ENCODE results near the gene DLGAP3. TPM values are rescaled to one million over a fixed set of nuclear protein-coding genes. Genes with fewer than 3 reads are reported as not detected.

The DLGAP3 gene
- total RNA-seq, 1 donor from 2014 or later: 0.48 TPM

DNA sequence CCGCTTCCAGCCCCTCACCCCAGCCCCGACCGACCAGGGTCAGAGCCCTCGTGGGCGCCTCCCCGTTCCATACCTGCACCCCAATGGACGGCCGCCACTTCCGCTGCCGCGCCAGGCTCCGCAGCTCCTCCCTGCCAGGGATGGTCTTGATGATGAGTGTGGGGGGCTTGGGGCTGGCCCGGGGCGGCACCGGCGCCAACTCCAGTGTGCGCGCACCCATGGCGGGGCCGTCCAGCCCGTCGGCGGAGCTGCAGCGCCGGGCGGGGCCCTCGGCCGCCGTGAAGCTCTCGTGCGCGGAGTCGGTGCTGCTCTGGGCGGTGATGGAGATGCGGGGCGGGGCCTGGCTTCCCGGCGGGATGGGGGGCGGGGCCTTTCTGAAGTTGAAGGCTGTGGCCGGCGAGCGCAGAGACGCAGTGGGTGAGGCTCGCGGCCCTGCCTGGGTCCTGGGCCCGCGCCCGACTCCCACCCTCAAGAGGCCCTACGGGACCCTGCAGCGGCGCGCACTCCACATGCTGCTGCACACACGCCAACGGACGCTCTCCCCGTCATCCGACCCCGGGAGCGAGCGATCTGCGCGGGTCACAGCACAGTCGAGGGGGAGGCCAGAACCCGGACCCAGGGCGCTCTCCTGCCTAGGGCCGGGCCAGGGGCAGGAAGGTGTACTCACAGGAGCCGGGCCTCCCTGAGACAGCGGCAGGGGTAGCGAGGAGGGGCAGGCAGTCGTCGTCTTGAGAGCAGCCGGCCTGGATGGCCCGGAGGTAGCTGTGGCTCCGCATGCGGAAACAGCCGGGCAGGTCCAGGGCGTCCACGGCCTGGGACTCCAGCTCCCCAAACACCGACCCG lies 43.8 kb downstream of the DLGAP3 start:
- intact Hi-C loops (cut with micrococcal nuclease): no loop called here
- peak overlapping the region; percentile 68 for H3K4me3 Mint-ChIP-seq (ENCODE audit: low read depth)
- no peak overlapping the region for H3K27ac Mint-ChIP-seq
- no peaks in the 10 kb centered on the region for H3K36me3 Mint-ChIP-seq (ENCODE audit: low read depth)
- DNase-seq (ENCODE audit: low spot score): peak; percentile 48
- peaks cover 5% of the 10 kb centered on the region for H3K4me1 Mint-ChIP-seq (ENCODE audit: low read depth)
- H3K9me3 Mint-ChIP-seq: no peaks in the 10 kb centered on the region
- H3K27me3 Mint-ChIP-seq (ENCODE audit: low read depth): peaks cover 52% of the 10 kb centered on the region

DNA sequence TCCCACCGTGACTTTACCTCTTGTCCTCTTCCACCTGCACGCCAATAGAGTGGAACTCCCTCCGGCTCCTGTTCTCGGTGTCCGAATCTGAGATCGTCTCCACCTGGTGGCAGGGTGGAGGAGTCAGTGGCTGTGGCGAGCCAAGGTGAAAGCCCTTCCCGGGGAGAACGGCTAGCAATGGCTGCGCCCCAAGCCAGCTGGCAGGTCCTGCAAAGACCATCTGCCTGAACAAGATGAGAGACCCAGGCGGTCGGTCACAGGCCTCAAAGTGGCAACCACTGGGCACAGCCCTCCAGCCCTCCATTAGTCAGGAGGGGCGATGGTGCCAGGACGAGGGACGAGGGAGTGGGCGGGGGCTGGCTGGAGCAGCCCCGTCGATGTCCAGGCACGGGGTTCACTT lies 44.5 kb downstream of the DLGAP3 start:
- Mint-ChIP-seq H3K4me1 (ENCODE audit: low read depth) (peaks cover 5% of the 10 kb centered on the region), H3K27me3 (ENCODE audit: low read depth) (peaks cover 55% of the 10 kb centered on the region)
- intact Hi-C loops (cut with micrococcal nuclease): no loop called here

DNA sequence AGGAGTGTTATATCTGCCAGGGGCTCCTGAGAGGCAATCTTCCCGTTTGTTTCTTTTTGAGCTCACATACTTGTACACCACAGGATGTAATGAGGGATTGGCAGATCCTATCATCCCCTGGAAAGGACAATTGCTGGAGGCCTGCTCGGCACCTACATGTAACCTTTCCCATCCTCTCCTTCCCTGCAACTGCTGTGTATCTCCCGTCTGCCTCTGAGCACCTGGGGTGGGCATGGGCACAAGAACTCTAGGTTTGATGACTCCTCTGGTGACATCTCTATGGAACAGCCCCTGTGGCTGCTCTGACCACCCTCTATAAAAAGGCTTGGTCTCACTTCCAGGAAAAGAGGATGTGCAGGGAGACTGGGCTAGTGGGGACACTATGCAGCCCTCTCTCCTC lies 44.9 kb downstream of the DLGAP3 start:
- no peak for DNase-seq (ENCODE audit: low spot score)
- intact Hi-C loops (cut with micrococcal nuclease): no loop called here
- H3K9me3 Mint-ChIP-seq: no peaks in the 10 kb centered on the region
- H3K4me3 Mint-ChIP-seq (ENCODE audit: low read depth): no peak overlapping the region
- no peak overlapping the region for H3K27ac Mint-ChIP-seq
- H3K27me3 Mint-ChIP-seq (ENCODE audit: low read depth): peaks cover 55% of the 10 kb centered on the region
- peaks cover 5% of the 10 kb centered on the region for H3K4me1 Mint-ChIP-seq (ENCODE audit: low read depth)
- no peaks in the 10 kb centered on the region for H3K36me3 Mint-ChIP-seq (ENCODE audit: low read depth)

More for the DNA sequence above, 44.5 kb downstream of the DLGAP3 start:
- H3K36me3 Mint-ChIP-seq (ENCODE audit: low read depth): no peaks in the 10 kb centered on the region
- no peak overlapping the region for H3K27ac Mint-ChIP-seq
- no peaks in the 10 kb centered on the region for H3K9me3 Mint-ChIP-seq
- DNase-seq (ENCODE audit: low spot score): no peak
- H3K4me3 Mint-ChIP-seq (ENCODE audit: low read depth): peak overlapping the region; percentile 68

DNA sequence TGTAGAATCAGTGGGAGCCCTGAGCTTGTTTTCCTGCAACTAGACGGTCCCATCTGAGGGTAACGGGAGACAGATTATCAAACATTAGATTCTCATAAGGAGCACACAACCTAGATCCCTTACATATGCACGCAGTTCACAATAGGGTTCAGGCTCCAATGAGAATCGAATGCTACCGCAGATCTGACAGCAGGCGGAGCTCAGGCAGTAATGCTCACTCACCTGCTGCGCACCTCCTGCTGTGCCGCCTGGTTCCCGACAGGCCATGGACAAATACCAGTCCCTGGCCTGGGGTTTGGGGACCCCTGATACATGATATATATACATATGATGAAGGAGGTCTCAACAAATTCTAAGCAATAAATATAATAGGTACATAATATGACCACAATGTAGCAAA lies 50.2 kb downstream of the DLGAP3 start:
- Mint-ChIP-seq H3K4me3 (ENCODE audit: low read depth) (no peak overlapping the region), H3K27me3 (ENCODE audit: low read depth) (peaks cover 46% of the 10 kb centered on the region), H3K4me1 (ENCODE audit: low read depth) (no peaks in the 10 kb centered on the region), H3K9me3 (no peaks in the 10 kb centered on the region), H3K27ac (no peak overlapping the region), H3K36me3 (ENCODE audit: low read depth) (no peaks in the 10 kb centered on the region)
- intact Hi-C loops (cut with micrococcal nuclease): no loop called here
- DNase-seq (ENCODE audit: low spot score): no peak

DNA sequence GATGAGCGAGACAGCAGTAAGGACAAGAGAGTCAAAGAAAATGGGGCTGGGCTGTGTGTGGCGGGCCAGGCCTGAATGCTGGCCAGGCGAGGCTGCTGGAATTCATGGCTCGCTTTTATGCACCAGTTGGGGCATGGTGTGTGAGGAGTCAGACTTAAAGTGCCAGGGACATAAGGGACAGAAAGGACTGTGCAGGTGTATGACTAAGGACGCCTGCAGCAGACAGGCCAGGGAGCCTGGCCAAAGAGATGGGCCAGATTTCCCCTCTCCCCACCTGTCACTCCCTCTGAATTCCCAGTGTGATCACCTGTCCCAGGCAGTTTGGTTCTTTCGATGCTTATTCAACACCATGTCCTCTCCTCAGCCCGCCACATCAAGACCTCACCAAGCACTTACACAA lies 53.0 kb downstream of the DLGAP3 start:
- H3K36me3 Mint-ChIP-seq (ENCODE audit: low read depth): no peaks in the 10 kb centered on the region
- no peak for DNase-seq (ENCODE audit: low spot score)
- H3K4me3 Mint-ChIP-seq (ENCODE audit: low read depth): no peak overlapping the region
- peaks cover 55% of the 10 kb centered on the region for H3K27me3 Mint-ChIP-seq (ENCODE audit: low read depth)
- no peaks in the 10 kb centered on the region for H3K9me3 Mint-ChIP-seq
- H3K4me1 Mint-ChIP-seq (ENCODE audit: low read depth): no peaks in the 10 kb centered on the region
- H3K27ac Mint-ChIP-seq: no peak overlapping the region
- intact Hi-C loops (cut with micrococcal nuclease): no loop called here

DNA sequence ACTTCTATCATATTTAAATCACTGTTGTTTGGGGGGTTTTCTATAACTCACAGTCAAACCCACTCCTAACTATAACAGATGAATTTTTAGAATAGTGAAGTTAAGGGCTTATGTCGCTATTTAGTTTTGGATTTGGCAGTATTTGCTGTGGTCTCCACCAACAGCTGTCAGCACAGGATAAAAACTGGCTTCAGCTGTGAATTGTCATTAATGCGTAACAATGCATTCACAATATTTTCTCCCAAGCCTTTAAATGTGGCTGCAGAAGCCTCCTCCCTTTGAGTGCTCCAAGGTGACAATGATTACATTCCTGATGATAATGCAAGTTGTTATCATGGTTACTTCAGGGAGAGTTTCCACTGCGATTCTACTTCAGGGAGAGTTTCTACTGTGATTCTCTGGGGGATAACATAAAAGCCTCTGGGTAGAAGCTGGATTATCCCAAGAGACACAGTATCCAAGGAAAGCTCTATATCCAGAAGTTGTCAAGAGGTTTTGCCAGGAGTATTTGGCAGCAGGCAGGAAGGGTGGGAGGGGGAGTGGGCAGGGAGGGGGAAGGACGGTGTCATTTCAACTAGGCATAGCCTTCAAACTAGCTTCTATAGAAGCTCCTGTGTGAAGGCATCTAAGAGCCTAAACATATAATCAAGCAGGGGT lies 55.0 kb downstream of the DLGAP3 start:
- no peak for DNase-seq (ENCODE audit: low spot score)
- Mint-ChIP-seq H3K4me3 (ENCODE audit: low read depth) (no peak overlapping the region), H3K36me3 (ENCODE audit: low read depth) (no peaks in the 10 kb centered on the region), H3K27ac (no peak overlapping the region), H3K4me1 (ENCODE audit: low read depth) (no peaks in the 10 kb centered on the region), H3K9me3 (no peaks in the 10 kb centered on the region), H3K27me3 (ENCODE audit: low read depth) (peaks cover 52% of the 10 kb centered on the region)
- intact Hi-C loops (cut with micrococcal nuclease): no loop called here

DNA sequence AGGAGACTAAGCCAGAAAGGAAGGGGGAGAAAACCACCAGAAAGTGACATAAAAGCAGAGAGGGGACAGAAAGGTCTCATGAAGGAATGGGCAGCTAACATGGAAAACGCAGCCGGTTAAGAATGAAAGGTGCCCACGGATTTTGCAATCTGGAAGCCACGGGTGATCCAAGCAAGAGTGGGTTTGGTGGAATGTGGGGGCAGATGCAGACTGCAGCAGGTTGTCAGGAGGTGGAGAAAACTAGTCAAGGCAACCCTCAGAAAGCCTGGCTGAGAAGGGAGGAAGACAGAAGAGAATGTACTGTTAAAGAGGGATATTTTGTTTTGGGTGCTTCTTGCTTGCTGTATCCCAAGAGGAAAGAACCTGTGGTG lies 57.3 kb downstream of the DLGAP3 start:
- Mint-ChIP-seq H3K27ac (no peak overlapping the region), H3K4me1 (ENCODE audit: low read depth) (no peaks in the 10 kb centered on the region), H3K4me3 (ENCODE audit: low read depth) (no peak overlapping the region), H3K36me3 (ENCODE audit: low read depth) (no peaks in the 10 kb centered on the region), H3K9me3 (no peaks in the 10 kb centered on the region), H3K27me3 (ENCODE audit: low read depth) (peaks cover 54% of the 10 kb centered on the region)
- no peak for DNase-seq (ENCODE audit: low spot score)
- intact Hi-C loops (cut with micrococcal nuclease): no loop called here

DNA sequence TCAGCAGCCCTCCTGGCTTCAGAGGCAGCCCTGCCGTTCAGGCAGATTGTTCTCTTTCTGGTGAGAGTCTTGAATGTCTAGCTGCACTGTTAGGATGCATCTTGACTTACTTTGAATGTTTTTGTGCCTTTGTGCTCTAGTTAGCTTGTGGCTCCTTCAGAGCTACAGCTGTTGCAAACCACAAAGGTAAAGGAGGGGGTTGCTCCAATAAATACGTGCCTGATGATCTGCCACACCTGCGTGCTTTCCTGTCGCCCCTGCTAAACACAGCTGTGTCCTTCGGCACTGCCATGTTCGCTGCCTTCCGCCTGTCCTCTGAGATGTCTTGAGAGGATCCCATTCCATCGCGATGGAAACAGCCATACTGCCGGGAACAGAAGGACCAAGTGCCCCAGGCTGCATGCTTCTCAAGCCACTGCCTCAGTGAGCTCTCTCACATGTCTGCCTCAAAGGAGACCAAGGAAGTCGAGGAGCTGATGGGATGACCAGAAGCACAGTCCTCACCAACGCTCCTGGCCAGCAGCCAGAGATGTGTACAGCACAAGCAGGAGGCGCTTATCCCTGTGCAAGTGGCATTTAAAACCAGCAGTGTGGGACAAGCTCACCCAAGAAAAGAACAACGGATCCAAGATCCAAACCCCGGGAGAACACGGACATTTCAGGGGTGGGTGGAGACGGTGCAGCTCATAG lies 57.9 kb downstream of the DLGAP3 start:
- peaks cover 48% of the 10 kb centered on the region for H3K27me3 Mint-ChIP-seq (ENCODE audit: low read depth)
- H3K9me3 Mint-ChIP-seq: no peaks in the 10 kb centered on the region
- H3K36me3 Mint-ChIP-seq (ENCODE audit: low read depth): no peaks in the 10 kb centered on the region
- H3K4me1 Mint-ChIP-seq (ENCODE audit: low read depth): no peaks in the 10 kb centered on the region
- DNase-seq (ENCODE audit: low spot score): no peak
- H3K4me3 Mint-ChIP-seq (ENCODE audit: low read depth): no peak overlapping the region
- intact Hi-C loops (cut with micrococcal nuclease): no loop called here
- H3K27ac Mint-ChIP-seq: no peak overlapping the region

DNA sequence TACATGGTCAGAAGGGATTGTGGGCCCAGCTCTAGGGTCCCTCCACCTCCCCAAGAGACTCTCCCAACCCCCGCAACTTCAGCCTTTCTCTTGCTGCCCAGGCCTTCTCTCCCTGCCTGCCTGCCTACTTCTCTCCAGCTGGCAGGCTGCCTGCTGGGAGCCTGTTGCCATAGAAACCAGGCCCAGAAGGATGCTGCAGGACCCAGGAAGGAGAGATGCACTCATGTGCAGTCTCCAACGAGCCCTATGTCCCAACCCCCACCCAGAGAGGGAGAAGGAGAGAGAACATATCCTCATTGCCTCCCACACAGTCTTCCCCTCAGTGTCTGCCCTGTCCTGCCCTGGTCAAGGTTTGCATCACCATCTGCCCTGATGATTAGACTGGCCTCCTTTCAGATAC lies 59.1 kb downstream of the DLGAP3 start:
- Mint-ChIP-seq H3K36me3 (ENCODE audit: low read depth) (no peaks in the 10 kb centered on the region), H3K27ac (no peak overlapping the region), H3K9me3 (no peaks in the 10 kb centered on the region), H3K4me1 (ENCODE audit: low read depth) (no peaks in the 10 kb centered on the region), H3K27me3 (ENCODE audit: low read depth) (peaks cover 39% of the 10 kb centered on the region), H3K4me3 (ENCODE audit: low read depth) (no peak overlapping the region)
- no peak for DNase-seq (ENCODE audit: low spot score)
- intact Hi-C loops (cut with micrococcal nuclease): no loop called here

DNA sequence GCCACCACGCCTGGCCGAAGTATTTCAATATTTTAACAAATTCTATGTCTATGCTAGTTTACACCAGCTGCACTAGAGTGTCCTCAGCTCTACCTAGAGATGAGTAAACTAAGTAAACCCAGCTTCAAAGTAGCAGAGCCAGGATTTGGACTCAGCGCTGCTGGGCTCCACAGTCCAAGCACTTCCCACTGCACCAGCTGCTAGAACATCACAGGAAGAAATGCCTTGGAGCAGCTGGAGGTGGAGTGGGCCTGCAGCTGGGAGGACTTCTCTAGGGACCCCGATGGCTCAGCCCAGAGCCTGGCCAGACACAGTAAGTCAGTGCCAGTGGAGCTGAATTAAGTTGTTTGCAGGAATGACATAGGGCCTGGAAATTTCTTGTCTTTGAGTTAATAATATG lies 59.7 kb downstream of the DLGAP3 start:
- intact Hi-C loops (cut with micrococcal nuclease): no loop called here
- H3K4me1 Mint-ChIP-seq (ENCODE audit: low read depth): peaks cover 2% of the 10 kb centered on the region
- no peaks in the 10 kb centered on the region for H3K36me3 Mint-ChIP-seq (ENCODE audit: low read depth)
- no peaks in the 10 kb centered on the region for H3K9me3 Mint-ChIP-seq
- peaks cover 37% of the 10 kb centered on the region for H3K27me3 Mint-ChIP-seq (ENCODE audit: low read depth)
- H3K4me3 Mint-ChIP-seq (ENCODE audit: low read depth): no peak overlapping the region
- DNase-seq (ENCODE audit: low spot score): no peak
- no peak overlapping the region for H3K27ac Mint-ChIP-seq

DNA sequence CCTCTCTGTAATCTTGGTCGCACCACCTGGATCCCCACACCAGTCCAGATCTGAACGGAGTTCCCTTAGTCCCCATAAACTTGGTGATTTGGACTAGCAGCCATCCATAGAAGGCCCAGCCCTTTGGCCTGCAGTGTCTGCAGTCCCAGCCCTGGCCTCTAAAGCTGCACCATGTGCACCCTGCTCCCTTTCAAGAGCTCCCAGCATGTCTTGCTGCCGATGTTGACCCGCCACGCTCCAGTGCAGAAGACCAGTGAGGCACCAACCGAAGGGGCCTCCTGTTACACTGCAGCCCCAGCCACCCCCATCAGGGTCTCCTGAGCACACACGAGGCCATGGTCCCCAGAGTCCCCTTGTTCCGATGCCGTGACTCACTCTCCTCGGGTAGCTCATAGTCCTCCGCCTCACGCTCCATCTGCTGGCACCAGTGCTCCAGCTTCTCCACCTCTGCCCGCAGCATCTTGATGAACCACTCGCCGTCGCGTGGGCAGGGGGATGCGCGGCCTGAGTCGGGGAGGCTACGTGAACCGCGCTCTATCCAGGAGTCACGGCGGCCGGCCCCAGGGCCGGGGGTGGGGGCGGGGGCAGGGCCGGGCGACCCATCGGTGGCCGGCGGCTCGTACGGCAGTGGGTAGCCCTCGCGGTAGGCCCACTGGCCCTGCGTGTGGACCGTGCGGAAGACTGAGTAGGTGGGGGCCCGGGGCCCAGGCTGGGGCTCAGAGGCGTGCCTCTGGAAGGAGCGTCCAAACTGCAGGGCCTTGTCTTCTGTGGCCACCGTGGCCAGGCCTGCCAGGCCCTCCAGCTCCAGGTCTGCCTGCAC lies 61.0 kb downstream of the DLGAP3 start:
- H3K9me3 Mint-ChIP-seq: no peaks in the 10 kb centered on the region
- peaks cover 31% of the 10 kb centered on the region for H3K27me3 Mint-ChIP-seq (ENCODE audit: low read depth)
- peak overlapping the region; percentile 22 for H3K4me3 Mint-ChIP-seq (ENCODE audit: low read depth)
- H3K36me3 Mint-ChIP-seq (ENCODE audit: low read depth): no peaks in the 10 kb centered on the region
- peaks cover 14% of the 10 kb centered on the region for H3K4me1 Mint-ChIP-seq (ENCODE audit: low read depth)
- intact Hi-C loops (cut with micrococcal nuclease): no loop called here
- no peak overlapping the region for H3K27ac Mint-ChIP-seq
- DNase-seq (ENCODE audit: low spot score): no peak

DNA sequence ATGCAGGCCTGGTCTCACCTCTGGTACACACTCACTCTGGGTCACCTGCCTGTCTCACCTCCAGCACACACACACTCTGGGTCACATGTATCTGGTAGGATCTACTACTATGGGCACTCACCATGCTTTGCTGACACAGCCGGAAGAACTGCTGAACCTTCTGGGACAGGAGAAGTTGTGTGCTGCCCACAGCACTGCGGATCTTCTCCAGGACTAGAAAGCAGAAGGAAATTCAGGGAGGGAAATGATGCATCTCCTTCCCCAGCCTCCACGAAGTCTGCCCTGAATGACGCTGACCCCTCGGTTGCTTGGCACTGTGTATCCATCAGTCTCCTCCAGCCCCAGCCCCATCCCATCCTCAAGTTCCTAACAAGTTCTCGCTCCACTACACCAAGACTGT lies 62.0 kb downstream of the DLGAP3 start:
- no peaks in the 10 kb centered on the region for H3K36me3 Mint-ChIP-seq (ENCODE audit: low read depth)
- no peaks in the 10 kb centered on the region for H3K9me3 Mint-ChIP-seq
- peak overlapping the region; percentile 57 for H3K4me3 Mint-ChIP-seq (ENCODE audit: low read depth)
- H3K27me3 Mint-ChIP-seq (ENCODE audit: low read depth): peaks cover 23% of the 10 kb centered on the region
- peaks cover 22% of the 10 kb centered on the region for H3K4me1 Mint-ChIP-seq (ENCODE audit: low read depth)
- intact Hi-C loops (cut with micrococcal nuclease): no loop called here
- peak overlapping the region; percentile 9 for H3K27ac Mint-ChIP-seq
- DNase-seq (ENCODE audit: low spot score): no peak

Measured in activated T-helper 2 cell treated with anti-CD3 and anti-CD28 coated beads, Interferon-gamma antibody, Interleukin-2, Interleukin-4, amounts not matched to agents 10 μg/mL and 5 μg/mL and 100 μg/mL, durations not matched to agents 14 hours and 24 hours and 36 hours (primary cell).